ENCODE data around the gene FOXR1.

Gene FOXR1

GRCh38 chr11:118971646-118972045 is at the start of gene FOXR1:
Gene FOXR1 (plus strand): TSS chr11:118971761. CDS start chr11:118971932, 171 bp downstream.
- no peak for DNase-seq (ENCODE audit: extremely low read depth, low read depth)

DNA sequence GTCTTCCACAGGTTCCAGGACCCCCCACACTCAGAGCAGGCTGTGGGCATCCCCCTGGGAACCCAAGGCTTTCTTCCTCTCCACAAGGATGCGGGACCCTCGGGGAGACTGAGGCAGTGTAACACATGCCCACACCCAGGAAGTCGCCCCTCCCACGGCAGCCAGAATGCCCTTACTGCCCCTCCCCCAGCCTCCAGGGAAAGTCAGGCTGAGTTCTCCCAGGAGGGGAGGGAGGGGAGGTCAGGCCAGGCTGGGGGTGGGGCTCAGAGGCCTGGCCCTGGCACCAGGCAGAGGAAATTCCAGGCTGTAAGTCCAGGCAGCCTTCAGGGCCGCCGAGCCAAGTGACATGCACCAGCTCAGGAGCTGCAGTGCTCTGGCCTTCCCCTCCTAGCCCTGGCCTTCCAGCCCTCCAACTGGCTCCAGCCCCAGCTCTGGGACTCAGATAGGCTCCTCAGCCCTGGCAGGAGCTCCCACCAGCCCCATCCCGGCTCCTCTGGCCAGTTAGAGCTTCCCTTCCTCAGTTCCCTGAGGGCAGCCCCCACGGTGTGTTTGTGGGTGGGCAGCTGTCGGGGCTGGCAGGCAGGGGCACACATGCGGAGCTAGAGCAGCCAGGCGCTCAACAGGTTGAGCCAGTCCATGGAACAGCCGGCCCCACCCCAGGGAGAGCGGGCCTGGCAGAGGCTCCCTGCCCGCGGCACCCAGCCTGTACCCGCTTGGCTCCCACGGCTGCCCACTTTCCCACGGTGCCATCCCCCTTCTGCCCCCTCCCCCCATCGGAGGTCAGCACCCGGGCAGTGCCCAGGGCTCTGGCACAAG is 49.4 kb upstream of the FOXR1 start:
- peak overlapping the region; percentile 98 for H3K4me3 ChIP-seq (replicated peaks; ENCODE audit: low read depth, low read length)
- no peak for DNase-seq (ENCODE audit: extremely low read depth, low read depth)
- no peak for TF ChIP-seq CTCF (IDR thresholded peaks at IDR 0.05; ENCODE audit: low read depth, low read length, missing control alignments)

More at GRCh38 chr11:118971646-118972045, at the start of gene FOXR1:
- no peak for TF ChIP-seq CTCF (IDR thresholded peaks at IDR 0.05; ENCODE audit: low read depth, low read length, missing control alignments)
- H3K4me3 ChIP-seq (replicated peaks; ENCODE audit: low read depth, low read length) = no peak within 1 kb of the TSS

GRCh38 chr11:118922745-118923627 is 48.6 kb upstream of the FOXR1 start:
- TF ChIP-seq CTCF (IDR thresholded peaks at IDR 0.05; ENCODE audit: low read depth, low read length, missing control alignments) = no peak
- peak overlapping the region; percentile 98 for H3K4me3 ChIP-seq (replicated peaks; ENCODE audit: low read depth, low read length)
- DNase-seq (ENCODE audit: extremely low read depth, low read depth) = no peak

- no peak for DNase-seq (ENCODE audit: extremely low read depth, low read depth)
- no peak for TF ChIP-seq CTCF (IDR thresholded peaks at IDR 0.05; ENCODE audit: low read depth, low read length, missing control alignments)
- H3K4me3 ChIP-seq (replicated peaks; ENCODE audit: low read depth, low read length) = peak overlapping the region; percentile 98
Observed at GRCh38 chr11:118923721-118924587, 47.6 kb upstream of the FOXR1 start.

- TF ChIP-seq CTCF (IDR thresholded peaks at IDR 0.05; ENCODE audit: low read depth, low read length, missing control alignments) = no peak
- no peak for DNase-seq (ENCODE audit: extremely low read depth, low read depth)
- H3K4me3 ChIP-seq (replicated peaks; ENCODE audit: low read depth, low read length) = peak overlapping the region; percentile 98
Observed at GRCh38 chr11:118924591-118925585, 46.7 kb upstream of the FOXR1 start.
